Activated effector memory CD4-positive, alpha-beta T cell treated with anti-CD3 and anti-CD28 coated beads, Interleukin-2, amount 50 U/mL, for 16 hours (primary cell): ENCODE data around the gene SCN7A.
"Not testable (repeated sequence)": the region's sequence is repeated elsewhere in the genome, so short reads cannot be mapped to it uniquely, and the experiment has no call there.

Experiments used
- DNase-seq: peaks from one replicate; pipeline ENCODE4 v3.0.0-alpha.2; 2020

SCN7A gene

DNA sequence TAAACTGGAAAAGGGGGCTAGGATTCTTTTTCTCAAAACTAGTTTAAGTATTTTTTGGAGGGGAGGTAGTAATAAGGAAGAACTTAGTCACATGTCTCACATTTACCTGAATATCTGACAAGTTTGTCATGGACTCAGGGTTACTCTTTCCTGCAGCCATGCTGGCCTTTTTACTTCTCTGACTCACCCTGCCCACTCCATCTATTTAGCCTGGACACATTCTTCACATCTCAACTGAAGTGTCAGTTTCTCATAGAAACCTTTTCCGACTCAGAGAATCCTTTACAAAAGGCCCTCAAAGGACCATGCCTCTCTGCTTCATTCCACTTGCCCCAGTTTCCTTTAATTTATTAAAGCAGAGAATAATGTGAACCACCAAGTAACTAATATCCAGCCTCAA, 42.6 kb downstream of the SCN7A start:
- no peak for DNase-seq

- DNase-seq, result no peak
Observed at GRCh38 chr2:166449439-166449838, 44.6 kb downstream of the SCN7A start.

- DNase-seq, result no peak
Observed at GRCh38 chr2:166448106-166448505, 45.9 kb downstream of the SCN7A start.

GRCh38 chr2:166444306-166444705, 49.7 kb downstream of the SCN7A start:
- no peak for DNase-seq

GRCh38 chr2:166440313-166440712, 53.7 kb downstream of the SCN7A start:
- DNase-seq, result no peak

DNA sequence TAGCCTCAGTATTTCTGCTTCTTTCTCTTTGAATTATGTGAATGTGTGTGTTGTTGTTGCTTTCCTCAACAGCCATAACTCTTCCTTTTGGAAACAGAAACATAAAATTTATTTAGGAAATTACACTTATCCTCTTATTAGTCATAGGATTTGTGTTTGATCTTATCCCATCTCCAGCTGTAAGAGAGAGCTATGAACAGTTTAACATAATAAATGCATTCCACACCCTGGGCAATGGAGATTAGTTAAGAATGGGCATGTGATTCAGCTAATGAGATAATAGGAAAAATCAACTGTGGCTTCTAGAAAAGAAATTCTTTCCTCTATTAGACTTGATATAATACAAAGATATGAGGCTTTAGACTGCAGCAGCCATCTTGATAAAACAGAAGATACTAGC, 55.0 kb downstream of the SCN7A start:
- DNase-seq, result no peak

DNA sequence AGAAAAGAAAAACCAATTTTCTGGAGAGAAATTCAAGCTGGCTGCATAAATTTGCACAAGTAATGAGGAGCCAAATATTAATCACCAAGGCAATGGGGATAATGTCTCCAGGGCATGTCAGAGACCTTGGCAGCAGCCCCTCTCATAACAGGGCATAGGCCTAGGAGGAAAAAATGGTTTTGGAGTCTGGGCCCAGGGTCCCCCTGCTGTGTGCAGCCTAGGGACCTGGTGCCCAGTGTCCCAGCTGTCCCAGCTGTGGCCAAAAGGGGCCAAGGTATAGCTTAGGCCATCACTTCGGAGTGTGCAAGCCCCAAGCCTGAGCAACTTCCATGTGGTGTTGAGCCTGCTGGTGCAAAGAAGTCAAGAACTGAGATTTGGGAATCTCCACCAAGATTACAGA, 57.1 kb downstream of the SCN7A start:
- no peak for DNase-seq

GRCh38 chr2:166436189-166436588, 57.9 kb downstream of the SCN7A start:
- no peak for DNase-seq

DNA sequence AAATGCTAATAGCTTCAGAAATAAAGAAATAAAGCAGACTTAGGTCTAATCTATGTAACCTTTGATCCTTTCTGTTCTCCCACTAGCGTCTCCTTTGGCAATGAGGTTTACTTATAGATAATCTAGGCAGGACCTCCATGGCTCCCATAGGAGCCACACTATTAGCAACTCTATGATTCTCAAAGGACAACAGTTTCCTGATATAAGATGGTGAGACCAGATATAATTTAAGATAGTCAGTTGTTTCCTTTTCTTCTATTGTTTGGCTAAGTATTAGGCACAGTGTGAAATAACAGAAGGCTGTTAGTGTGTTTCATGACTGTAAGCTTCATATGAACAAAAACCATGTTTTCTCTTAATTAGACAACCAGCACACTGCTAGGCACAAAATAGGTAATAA, 59.6 kb downstream of the SCN7A start:
- DNase-seq, result no peak

DNA sequence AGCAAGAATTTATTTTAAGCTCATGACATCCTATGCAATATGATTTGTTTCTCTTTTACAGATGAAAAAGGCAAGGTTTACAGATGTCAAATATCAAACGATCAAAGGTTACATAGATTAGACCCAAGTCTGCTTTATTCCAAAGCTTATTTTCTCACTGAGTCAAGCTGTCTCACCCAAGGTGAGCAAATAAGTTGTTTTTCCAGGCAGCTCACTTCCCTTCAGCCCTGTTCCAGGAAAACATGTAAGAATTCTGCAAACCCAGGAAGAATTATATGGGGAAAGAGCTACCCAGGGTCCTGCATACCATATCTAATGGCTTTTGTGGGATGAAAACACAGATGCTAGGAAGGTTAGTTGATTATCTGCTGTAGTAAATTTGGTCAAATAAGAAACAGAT, 60.6 kb downstream of the SCN7A start:
- DNase-seq, result no peak

- no peak for DNase-seq
Observed at GRCh38 chr2:166432331-166432730, 61.7 kb downstream of the SCN7A start.

- no peak for DNase-seq
Observed at GRCh38 chr2:166424841-166425240, 69.2 kb downstream of the SCN7A start.

DNA sequence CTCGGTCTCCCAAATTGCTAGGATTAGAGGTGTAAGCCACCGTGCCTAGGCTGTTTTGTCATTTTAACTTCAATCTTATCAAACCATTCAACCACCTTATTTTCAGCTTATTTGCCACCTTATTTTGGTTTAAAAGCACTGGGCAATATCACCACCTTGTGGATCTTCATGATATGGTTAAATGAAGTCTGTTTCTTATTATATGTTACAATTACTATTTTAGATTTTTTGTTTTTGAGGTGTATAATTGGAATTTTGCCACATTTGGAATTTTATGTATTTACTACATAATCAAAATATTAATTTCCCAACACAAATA, 74.5 kb downstream of the SCN7A start:
- no peak for DNase-seq

GRCh38 chr2:166418853-166419615, 75.0 kb downstream of the SCN7A start:
- DNase-seq, result no peak

GRCh38 chr2:166417669-166418068, 76.4 kb downstream of the SCN7A start:
- DNase-seq, result no peak

DNA sequence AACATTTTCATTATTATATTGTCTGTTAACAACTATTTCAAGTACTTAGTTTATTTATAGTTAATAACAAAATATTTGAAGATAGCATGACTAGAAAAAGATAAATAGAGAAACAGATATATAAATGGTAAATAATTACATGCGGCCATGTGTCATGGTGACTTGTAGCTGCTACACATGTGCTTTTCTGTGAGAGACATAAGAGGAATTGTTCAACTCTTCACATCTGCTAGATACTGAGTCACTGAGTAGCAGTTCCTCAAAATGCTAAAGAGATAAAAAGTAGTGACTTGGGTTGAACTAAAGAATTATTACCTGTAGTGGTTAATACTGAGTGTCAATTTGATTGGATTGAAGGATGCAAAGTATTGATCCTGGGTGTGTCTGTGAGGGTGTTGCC, 80.8 kb downstream of the SCN7A start:
- DNase-seq, result no peak

DNA sequence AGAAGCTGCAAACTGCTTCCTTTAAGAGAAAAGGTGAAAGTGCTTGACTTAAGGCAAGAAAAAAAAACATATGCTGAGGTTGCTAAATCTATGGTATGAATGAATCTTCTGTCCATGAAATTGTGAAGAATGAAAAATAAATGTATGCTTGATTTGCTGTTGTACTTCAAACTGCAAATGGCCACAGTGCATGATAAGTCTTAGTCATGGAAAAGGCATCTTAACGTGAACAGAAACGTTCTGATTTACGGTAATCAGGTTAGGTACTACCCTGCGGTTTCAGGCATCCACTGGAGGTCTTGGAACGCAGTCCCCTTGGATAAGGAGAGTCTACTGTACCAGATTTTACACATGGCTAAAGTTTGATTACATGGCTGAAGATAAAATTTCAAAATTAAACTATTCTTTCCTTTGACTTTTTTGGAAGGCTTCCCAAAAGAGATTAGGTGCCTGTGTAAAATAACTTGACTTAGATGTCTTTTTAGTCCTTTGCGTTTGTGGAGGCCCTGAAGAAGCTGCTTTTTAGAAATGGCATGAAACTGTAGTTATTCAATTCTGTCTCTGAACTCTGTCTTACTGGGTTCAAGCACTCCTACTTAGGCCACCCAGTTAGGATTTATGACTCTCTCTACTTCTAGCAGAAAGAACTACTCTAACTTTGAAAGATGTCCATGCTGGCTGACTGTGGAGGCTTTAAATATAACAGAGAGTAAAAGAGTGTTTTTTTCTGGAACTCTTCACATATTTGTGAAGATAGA, 82.4 kb downstream of the SCN7A start:
- DNase-seq, result no peak

DNA sequence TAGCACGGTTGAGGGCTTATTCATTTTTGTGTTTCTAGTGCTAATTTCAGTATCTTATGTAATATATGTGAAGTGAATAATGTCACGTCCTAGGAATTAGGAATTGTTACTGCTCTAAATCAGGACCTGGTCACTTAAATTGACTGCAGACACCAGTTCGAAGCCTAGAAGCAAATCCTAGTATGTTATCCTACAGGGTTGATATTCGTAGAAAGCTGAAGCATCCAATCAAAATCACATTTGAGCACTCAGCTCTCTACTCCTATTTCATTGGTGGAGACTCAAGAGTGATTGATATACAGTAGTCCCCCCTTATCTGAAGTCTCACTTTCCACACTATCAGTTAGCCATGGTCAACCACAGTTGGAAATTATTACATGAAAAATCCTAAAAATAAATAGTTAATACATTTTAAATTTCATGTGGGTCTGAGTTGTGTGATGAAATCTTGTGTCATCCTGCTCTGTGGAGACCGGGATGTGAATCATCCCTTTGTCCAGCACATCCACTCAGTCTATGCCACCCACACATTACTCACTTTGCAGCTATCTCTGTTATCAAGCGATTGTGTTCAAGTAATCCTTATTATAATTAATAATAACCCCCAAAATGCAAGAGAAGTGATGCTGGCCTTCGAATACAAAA, 83.1 kb downstream of the SCN7A start:
- DNase-seq, result no peak

- not testable (repeated sequence) for DNase-seq
Observed at GRCh38 chr2:166407746-166408145, 86.3 kb downstream of the SCN7A start.

GRCh38 chr2:166406374-166406773, 87.7 kb downstream of the SCN7A start:
- no peak for DNase-seq

DNA sequence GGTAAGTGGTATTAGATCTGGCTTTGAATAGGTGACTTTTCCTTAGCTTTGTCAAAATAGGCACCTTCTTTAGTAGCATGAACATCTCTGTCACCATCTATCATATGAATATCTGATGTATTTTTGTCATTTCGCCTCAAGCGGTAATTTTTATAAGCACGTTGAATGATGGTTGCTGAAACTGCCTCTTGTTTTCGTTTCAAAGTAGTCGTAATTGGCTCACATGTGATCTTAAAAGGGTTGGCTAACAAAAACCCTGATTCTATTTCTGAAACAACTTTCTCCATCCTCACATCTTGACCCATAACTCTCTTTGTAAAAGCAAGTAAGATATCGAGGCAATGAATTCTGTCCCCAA, 88.5 kb downstream of the SCN7A start:
- DNase-seq, result no peak

DNA sequence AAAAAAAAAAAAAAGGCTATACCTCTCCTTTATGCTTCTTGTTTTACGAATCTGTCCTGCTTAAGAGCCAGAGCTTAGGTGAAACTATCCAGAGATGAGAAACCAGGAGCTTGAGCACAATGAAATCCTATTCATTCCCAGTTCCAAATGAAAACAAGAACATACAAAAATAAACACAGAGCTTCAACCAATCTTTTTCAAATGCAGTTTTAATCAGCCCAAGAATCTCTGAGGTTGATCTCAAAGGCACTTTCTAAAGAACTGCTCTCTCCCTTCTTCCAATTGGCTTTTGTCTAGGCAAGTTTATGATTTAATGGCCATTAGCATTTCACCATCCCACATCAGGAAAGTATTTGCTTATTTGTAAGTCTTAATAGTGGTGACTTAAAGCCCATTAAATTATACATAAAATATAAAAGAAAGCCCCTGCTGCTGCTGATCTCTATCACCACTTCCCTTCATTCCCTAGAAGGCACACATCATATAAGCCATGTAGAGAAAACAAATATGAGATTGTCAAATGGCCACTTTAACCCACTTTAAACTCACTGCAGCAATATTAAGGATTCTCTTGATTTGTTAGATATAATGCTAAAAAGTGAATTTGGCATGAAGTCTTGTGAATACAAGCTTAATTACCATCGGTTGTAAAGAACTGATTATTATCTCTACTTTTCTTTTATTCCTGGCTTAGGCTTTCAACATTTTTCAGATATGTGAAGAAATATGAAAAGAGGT, 89.0 kb downstream of the SCN7A start:
- DNase-seq, result no peak

DNA sequence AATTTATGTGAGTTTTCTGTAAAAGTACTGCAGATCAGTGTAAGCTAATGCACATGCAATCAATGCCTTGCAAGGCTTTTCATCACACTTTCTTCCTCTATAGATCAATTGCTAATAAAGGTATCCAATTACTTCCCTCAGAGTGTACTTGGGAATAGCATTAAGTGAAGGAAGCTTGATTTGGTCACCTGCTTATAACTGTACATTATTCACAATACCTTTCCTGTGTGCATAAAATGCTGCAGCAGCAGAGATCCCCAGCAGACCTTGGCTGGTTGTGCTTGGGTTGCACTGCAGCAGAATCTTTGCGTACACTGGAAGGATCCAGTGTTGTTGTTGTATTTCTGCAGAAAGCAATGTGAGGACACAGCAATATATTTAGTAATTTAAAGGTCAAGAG, 99.8 kb downstream of the SCN7A start:
- DNase-seq, result no peak

DNA sequence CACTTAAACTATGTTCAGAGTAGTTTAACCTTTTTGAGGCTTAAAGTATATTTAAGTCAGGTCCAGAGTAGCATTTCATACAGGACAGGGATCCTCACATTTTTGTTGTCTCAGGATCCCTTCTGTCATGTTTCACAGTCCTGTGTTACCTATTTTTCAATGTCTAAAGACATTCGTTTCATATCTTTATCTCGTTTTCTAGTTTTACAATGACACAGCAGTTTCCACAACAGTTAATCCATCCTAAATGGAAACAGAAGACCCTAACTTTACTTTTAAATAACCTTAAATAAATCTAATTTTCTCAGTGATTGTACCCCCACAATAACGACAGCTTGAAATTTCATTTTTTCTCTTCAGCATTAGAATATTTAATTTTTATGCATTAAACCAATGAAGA, 101.0 kb downstream of the SCN7A start:
- DNase-seq, result no peak
